ENCODE results near the gene COL23A1. TPM values are rescaled to one million over a fixed set of nuclear protein-coding genes. Genes with fewer than 3 reads are reported as not detected.

Gene COL23A1
- total and polyA plus RNA-seq, 2 of the 13 experiments (the other 11 are each of a cell fraction or from before 2014, with no cell fraction given) = not detected

- no TSS peak for BruUV-seq (replicated peaks)
- H3K27me3 ChIP-seq (ENCODE audit: control insufficient read depth in 1 of 2, insufficient read depth in 2 of 2, low read length in 2 of 2) = peaks cover 1 to 20% of the 10 kb centered on the region in 2 experiments; a peak in 3 of 5 replicates
- no peak overlapping the region for H2AFZ ChIP-seq (ENCODE audit: low read length)
- no peaks in the 10 kb centered on the region for H3K9me3 ChIP-seq (ENCODE audit: low read length)
- H3K9ac ChIP-seq (ENCODE audit: insufficient read depth, low read depth, low read length) = no peak overlapping the region
- H3K4me2 ChIP-seq (ENCODE audit: low read depth, low read length) = no peak overlapping the region
- no peak overlapping the region for H3K4me3 ChIP-seq (replicated peaks in 1 of 3; ENCODE audit: insufficient read depth in 1 of 3, low read depth in 2 of 3, low read length in 3 of 3)
- in situ Hi-C loops (cut with HindIII; ENCODE audit: extremely low pct_ligation_motif_present, low pct_unique_long_range_greater_than_20kb) (no loop called here), intact Hi-C loops (cut with micrococcal nuclease; ENCODE audit: unreplicated experiment) (no loop called here)
- no peak for TF ChIP-seq SMAD3 (CRISPR knock-in tag; IDR thresholded peaks at IDR 0.05)
- no peak for TF ChIP-seq ZNF703 (CRISPR knock-in tag; IDR thresholded peaks at IDR 0.05; ENCODE audit: borderline replicate concordance)
- no peak for TF ChIP-seq ZNF7 (CRISPR knock-in tag; IDR thresholded peaks at IDR 0.05)
- no peak for TF ChIP-seq MYC (CRISPR knock-in tag; IDR thresholded peaks at IDR 0.05; ENCODE audit: borderline replicate concordance)
- TF ChIP-seq PLSCR1 (CRISPR knock-in tag; IDR thresholded peaks at IDR 0.05; ENCODE audit: borderline replicate concordance) = no peak
- no peak for TF ChIP-seq ATF4 (CRISPR knock-in tag; IDR thresholded peaks at IDR 0.05)
- TF ChIP-seq ZFP82 (CRISPR knock-in tag; IDR thresholded peaks at IDR 0.05; ENCODE audit: borderline replicate concordance) = no peak
- TF ChIP-seq CENPT (CRISPR knock-in tag; IDR thresholded peaks at IDR 0.05; ENCODE audit: low read depth) = no peak
- TF ChIP-seq ZBTB7B (CRISPR knock-in tag; IDR thresholded peaks at IDR 0.05) = no peak
- TF ChIP-seq ZNF720 (CRISPR knock-in tag; IDR thresholded peaks at IDR 0.05) = no peak
- TF ChIP-seq KDM2A (CRISPR knock-in tag; IDR thresholded peaks at IDR 0.05; ENCODE audit: borderline replicate concordance, low read depth) = no peak
- no peak for TF ChIP-seq NFIC (IDR thresholded peaks at IDR 0.05; ENCODE audit: low read length)
- no peak for TF ChIP-seq RERE (CRISPR knock-in tag; IDR thresholded peaks at IDR 0.05; ENCODE audit: low read depth)
- TF ChIP-seq TGIF2 (CRISPR knock-in tag; IDR thresholded peaks at IDR 0.05) = no peak
- no peak for TF ChIP-seq HMGA1 (CRISPR knock-in tag; conservative IDR thresholded peaks at IDR 0.05)
- H3K4me1 ChIP-seq (ENCODE audit: insufficient read depth, low read length) = no peaks in the 10 kb centered on the region
- CTCF ChIA-PET (ENCODE audit: low intra/inter-chr PET ratio, low total read pairs) = no interaction called here
- no peak for DNase-seq (ENCODE audit: low spot score)
- ATAC-seq = no peak
- POLR2A ChIA-PET = no interaction called here
- no peaks in the 10 kb centered on the region for H3K79me2 ChIP-seq (ENCODE audit: insufficient read depth, low read length)
- WGBS (ENCODE audit: low lambda C conversion rate) = 36% methylated on average over 14 of the region's 22 CpGs
- no peak for FAIRE-seq
- 0 out of 2 replicates have a peak, but pooled peaks cover 2% of the 10 kb centered on the region for H4K20me1 ChIP-seq (ENCODE audit: insufficient read depth, low read length)
- H3K27ac ChIP-seq (ENCODE audit: extremely low read length, insufficient read depth, low read length) = no peak overlapping the region
- H3K36me3 ChIP-seq (replicated peaks in 1 of 2; ENCODE audit: control insufficient read depth in 1 of 2, insufficient read depth in 2 of 2, low read length in 2 of 2) = no peaks in the 10 kb centered on the region
Observed at GRCh38 chr5:178435321-178436238, 154.6 kb downstream of the COL23A1 start.
